GM23338 (cell line): ENCODE data around the gene PPIP5K2. TPM values are rescaled to one million over a fixed set of nuclear protein-coding genes. Genes with fewer than 3 reads are reported as not detected.

Experiments used
- ATAC-seq: fragments of 200-7000 bp; cut with Tn5 transposase; 3 replicates; pipeline ENCODE4 v1.9.1; 2020
- DNase-seq: peaks from one replicate; pipeline ENCODE4 v3.0.0-alpha.2; 2015; ENCODE audit warnings: low spot score
- H2AFZ ChIP-seq: fragments of 200-600 bp; sonication (generic); 2 replicates; pipeline ENCODE4 v1.8.0; 2016; ENCODE audit warnings: antibody characterized with exemption, mild to moderate bottlenecking, moderate library complexity
- H3F3A ChIP-seq: fragments of 200-600 bp; sonication (generic); replicated peaks from 2 replicates; pipeline ENCODE4 v1.8.0; 2017; ENCODE audit warnings: antibody characterized with exemption, mixed run types, low read depth
- H3K27ac ChIP-seq: fragments of 200-600 bp; sonication (generic); 2 replicates; pipeline ENCODE4 v1.6.1; 2016; ENCODE audit warnings: low read depth
- H3K27me3 ChIP-seq: fragments of 200-600 bp; sonication (generic); 2 replicates; pipeline ENCODE4 v1.8.0; 2016; ENCODE audit warnings: mild to moderate bottlenecking, mixed run types, moderate library complexity; ENCODE audit not compliant: insufficient read depth
- H3K36me3 ChIP-seq: fragments of 200-600 bp; sonication (generic); 2 replicates; pipeline ENCODE4 v1.8.0; 2016; ENCODE audit warnings: mild to moderate bottlenecking; ENCODE audit not compliant: insufficient read depth
- H3K4me1 ChIP-seq: fragments of 200-600 bp; sonication (generic); 2 replicates; pipeline ENCODE4 v1.8.0; 2016; ENCODE audit warnings: mild to moderate bottlenecking, moderate library complexity; ENCODE audit not compliant: insufficient read depth
- H3K4me2 ChIP-seq: fragments of 200-600 bp; sonication (generic); 2 replicates; pipeline ENCODE4 v1.7.1; 2017; ENCODE audit warnings: mixed run types
- H3K4me3 ChIP-seq: fragments of 200-600 bp; sonication (generic); 2 replicates; pipeline ENCODE4 v1.6.1; 2016; ENCODE audit warnings: mixed run types
- H3K79me2 ChIP-seq: fragments of 200-600 bp; sonication (generic); replicated peaks from 2 replicates; pipeline ENCODE4 v1.8.0; 2017; ENCODE audit warnings: mild to moderate bottlenecking; ENCODE audit not compliant: insufficient read depth
- H3K9me2 ChIP-seq: fragments of 200-600 bp; sonication (generic); 2 replicates; pipeline ENCODE4 v1.8.0; 2017; ENCODE audit not compliant: insufficient read depth
- H4K20me1 ChIP-seq: fragments of 200-600 bp; sonication (generic); replicated peaks from 2 replicates; pipeline ENCODE4 v1.8.0; 2017; ENCODE audit warnings: mild to moderate bottlenecking; ENCODE audit not compliant: insufficient read depth
- H3K27ac Mint-ChIP-seq: 2 replicates; pipeline ENCODE4 v1.8.0; 2020; ENCODE audit warnings: inconsistent platforms, mild to moderate bottlenecking, moderate library complexity, mixed read lengths
- H3K27me3 Mint-ChIP-seq: 3 replicates; pipeline ENCODE4 v1.8.0; 2022; ENCODE audit warnings: low read depth, mild to moderate bottlenecking, moderate library complexity, mixed read lengths, inconsistent platforms; ENCODE audit not compliant: insufficient read depth, poor library complexity
- H3K36me3 Mint-ChIP-seq: 3 replicates; pipeline ENCODE4 v1.8.0; 2021; ENCODE audit warnings: low read depth, mild to moderate bottlenecking, inconsistent platforms, moderate library complexity, mixed read lengths
- H3K4me1 Mint-ChIP-seq: 3 replicates; pipeline ENCODE4 v1.8.0; 2020; ENCODE audit warnings: mild to moderate bottlenecking, inconsistent platforms, mixed read lengths
- H3K4me3 Mint-ChIP-seq: 3 replicates; pipeline ENCODE4 v1.8.0; 2021; ENCODE audit warnings: moderate library complexity, mild to moderate bottlenecking, inconsistent platforms, mixed read lengths
- H3K9me3 Mint-ChIP-seq: 3 replicates; pipeline ENCODE4 v1.8.0; 2020; ENCODE audit warnings: moderate library complexity, mild to moderate bottlenecking, inconsistent platforms, mixed read lengths
- CREB1 ChIP-seq: fragments of 250-450 bp; sonication (Bioruptor Pico); IDR thresholded peaks from 2 replicates; pipeline ENCODE4 v1.5.0; 2020; ENCODE audit warnings: low read depth, mild to moderate bottlenecking, moderate library complexity
- CTCF ChIP-seq, 2 experiments: fragments of 200-600 bp in 1 of 2; sonication (generic) in 1 of 2; conservative IDR thresholded peaks; 2 replicates each; pipeline versions ENCODE4 v1.5.1 to v1.6.1; 2016 to 2017; ENCODE audit warnings: antibody characterized with exemption in 2 of 2, low read depth in 2 of 2, mild to moderate bottlenecking in 2 of 2, moderate library complexity in 1 of 2
- EZH2 ChIP-seq: fragments of 200-600 bp; sonication (generic); IDR thresholded peaks from one replicate; pipeline ENCODE4 v1.8.0; 2017; ENCODE audit warnings: antibody characterized with exemption, mild to moderate bottlenecking, low read depth; ENCODE audit not compliant: unreplicated experiment
- JUNB ChIP-seq: IDR thresholded peaks from one replicate; pipeline ENCODE4 v1.6.1; 2016; ENCODE audit warnings: antibody characterized with exemption; ENCODE audit not compliant: unreplicated experiment
- NANOG ChIP-seq: IDR thresholded peaks from 2 replicates; pipeline ENCODE4 v1.6.1; 2016; ENCODE audit warnings: antibody characterized with exemption, borderline replicate concordance
- POLR2AphosphoS5 ChIP-seq: IDR thresholded peaks from 2 replicates; pipeline ENCODE4 v1.6.1; 2016; ENCODE audit warnings: antibody characterized with exemption, low read depth
- ZNF331 ChIP-seq: fragments of 250-450 bp; sonication (Bioruptor Pico); IDR thresholded peaks from 2 replicates; pipeline ENCODE4 v1.5.0; 2020; ENCODE audit warnings: low read depth, mild to moderate bottlenecking, moderate library complexity
- ZNF462 ChIP-seq: fragments of 250-450 bp; sonication (Bioruptor Pico); IDR thresholded peaks from 2 replicates; pipeline ENCODE4 v1.5.0; 2020; ENCODE audit warnings: mild to moderate bottlenecking, moderate library complexity
- polyA plus RNA-seq: library from polyadenylated mRNA; unstranded; fragments of >200 nt; fragmentation: Nextera tagmentation; extraction: Ambion mirVana; gene quantifications from 2 replicates; pipeline ENCODE4 v1.2.1, GENCODE V29; 2016
- total RNA-seq: library from RNA; depleted of rRNA; stranded (reverse); fragments of >200 nt; shearing (Covaris generic); gene quantifications from 2 replicates; pipeline ENCODE4 v1.2.3, GENCODE V29; 2014

Gene PPIP5K2
- total and polyA plus RNA-seq, 2 experiments from 2014 or later = 41.7 to 45.4 TPM

- TF ChIP-seq ZNF462 (no peak), JUNB (no peak)
Observed at GRCh38 chr5:103092676-103093075, 27.4 kb upstream of the PPIP5K2 start (continued).

GRCh38 chr5:103093727-103094126 is 26.4 kb upstream of the PPIP5K2 start:
- Mint-ChIP-seq H3K27ac (no peak overlapping the region), H3K4me1 (no peaks in the 10 kb centered on the region), H3K9me3 (no peaks in the 10 kb centered on the region), H3K36me3 (peaks cover 3% of the 10 kb centered on the region; the same call in 1 of the 3 replicates), H3K4me3 (no peak overlapping the region), H3K27me3 (peaks cover 2% of the 10 kb centered on the region)
- Histone ChIP-seq H2AFZ (no peak overlapping the region), H3K4me2 (no peak overlapping the region), H3K36me3 (no peaks in the 10 kb centered on the region), H3K4me3 (no peak overlapping the region), H3K4me1 (no peaks in the 10 kb centered on the region), H3K79me2 (no peaks in the 10 kb centered on the region), H3K27ac (no peak overlapping the region), H3K9me2 (no peaks in the 10 kb centered on the region), H4K20me1 (no peaks in the 10 kb centered on the region), H3F3A (no peaks in the 10 kb centered on the region), H3K27me3 (no peaks in the 10 kb centered on the region)
- TF ChIP-seq ZNF331 (CRISPR knock-in tag) (no peak), POLR2AphosphoS5 (no peak), CTCF (conservative IDR thresholded peaks at IDR 0.05; ENCODE audit: low read depth in 2 of 2) (no peak), EZH2 (no peak), CREB1 (CRISPR knock-in tag) (no peak), NANOG (no peak)
- ATAC-seq (no peak), DNase-seq (no peak)
